ENCODE data around the gene FAM174C.
"Not testable (repeated sequence)": the region's sequence is repeated elsewhere in the genome, so short reads cannot be mapped to it uniquely, and the experiment has no call there.

Gene FAM174C

GRCh38 chr19:1237754-1238368, 37.5 kb upstream of the FAM174C start, which contains the start of gene CBARP:
TSS of gene CBARP (minus strand) at chr19:1238005. CDS start at chr19:1236100, 1,905 bp downstream.
- no peak for DNase-seq

GRCh38 chr19:1238369-1239303, 36.7 kb upstream of the FAM174C start:
- no peak for DNase-seq

DNA sequence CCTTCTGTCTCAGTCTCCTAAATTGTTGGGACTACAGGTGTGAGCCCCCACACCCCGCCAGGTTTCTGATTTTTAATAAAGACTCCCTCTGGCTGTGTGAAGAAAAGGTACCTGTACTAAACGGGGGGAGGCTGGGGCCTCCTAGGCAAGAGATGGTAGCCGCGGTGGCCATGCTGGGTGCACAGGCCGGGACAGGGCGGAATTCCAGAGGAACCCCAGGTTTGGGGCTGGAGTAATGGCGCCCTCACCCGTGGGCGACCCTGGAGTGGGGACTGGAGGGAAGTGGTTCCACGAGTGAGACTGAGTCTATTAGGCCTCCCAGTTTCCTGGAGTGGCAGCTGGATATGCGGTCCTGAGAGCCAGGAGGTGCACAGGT, 35.9 kb upstream of the FAM174C start:
- no peak for DNase-seq

DNA sequence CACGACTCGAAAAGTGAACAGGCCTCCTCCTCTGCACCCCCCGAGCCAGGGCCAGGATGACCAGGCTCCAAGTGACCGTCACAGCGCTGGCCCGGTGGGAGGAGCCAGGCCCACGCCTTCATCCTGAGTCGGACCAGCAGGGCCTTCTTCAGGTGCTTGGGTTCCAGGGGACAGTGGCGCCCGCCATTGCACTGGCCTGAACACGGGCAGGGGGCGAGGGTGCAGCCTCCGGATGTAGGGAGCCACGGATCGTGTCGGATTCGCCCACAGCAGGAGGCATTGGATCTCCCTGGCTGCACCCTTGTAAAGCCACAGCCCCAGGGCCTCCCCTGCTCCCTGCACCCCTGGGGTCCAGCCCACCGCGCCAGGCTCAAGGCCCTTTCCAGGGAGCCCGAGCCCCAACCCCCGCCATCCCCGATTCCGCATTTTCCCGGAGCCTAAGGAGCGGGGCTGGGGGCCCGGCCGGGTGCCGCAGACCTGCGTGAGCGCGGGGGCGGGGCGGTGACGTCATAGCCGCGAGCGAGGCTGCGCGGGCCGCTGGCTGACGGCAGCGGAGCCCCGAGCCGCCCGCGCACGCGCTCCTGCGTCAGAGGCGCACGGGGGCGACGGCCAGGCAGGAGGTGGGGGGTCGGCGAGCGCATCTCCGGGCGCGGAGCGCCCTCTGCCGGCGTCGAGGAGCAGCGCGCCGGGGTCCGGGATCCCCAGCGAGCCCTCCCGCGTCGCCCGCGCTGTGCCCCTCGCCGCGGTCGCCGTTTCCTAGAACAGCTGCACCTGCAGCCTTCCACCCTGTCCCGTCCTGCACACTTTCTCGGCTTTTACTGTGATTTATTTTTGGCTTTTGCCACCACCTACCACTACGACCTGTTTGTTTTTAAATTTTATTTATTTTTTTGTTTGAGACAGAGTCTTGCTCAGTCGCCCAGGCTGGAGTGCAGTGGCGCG, 35.3 kb upstream of the FAM174C start:
- peak; percentile 61 for DNase-seq

GRCh38 chr19:1240925-1241324, 34.4 kb upstream of the FAM174C start:
- no peak for DNase-seq

- DNase-seq = peak; percentile 55
Observed at GRCh38 chr19:1241417-1242095, 33.8 kb upstream of the FAM174C start, which contains the start of gene ATP5F1D. TSS of gene ATP5F1D (plus strand) at chr19:1241751. CDS start at chr19:1241851, 100 bp downstream.

- DNase-seq = no peak
Observed at GRCh38 chr19:1243768-1244692, 31.3 kb upstream of the FAM174C start.

- no peak for DNase-seq
Observed at GRCh38 chr19:1244693-1245451, 30.5 kb upstream of the FAM174C start.

GRCh38 chr19:1245494-1246264, 29.7 kb upstream of the FAM174C start:
- no peak for DNase-seq

DNA sequence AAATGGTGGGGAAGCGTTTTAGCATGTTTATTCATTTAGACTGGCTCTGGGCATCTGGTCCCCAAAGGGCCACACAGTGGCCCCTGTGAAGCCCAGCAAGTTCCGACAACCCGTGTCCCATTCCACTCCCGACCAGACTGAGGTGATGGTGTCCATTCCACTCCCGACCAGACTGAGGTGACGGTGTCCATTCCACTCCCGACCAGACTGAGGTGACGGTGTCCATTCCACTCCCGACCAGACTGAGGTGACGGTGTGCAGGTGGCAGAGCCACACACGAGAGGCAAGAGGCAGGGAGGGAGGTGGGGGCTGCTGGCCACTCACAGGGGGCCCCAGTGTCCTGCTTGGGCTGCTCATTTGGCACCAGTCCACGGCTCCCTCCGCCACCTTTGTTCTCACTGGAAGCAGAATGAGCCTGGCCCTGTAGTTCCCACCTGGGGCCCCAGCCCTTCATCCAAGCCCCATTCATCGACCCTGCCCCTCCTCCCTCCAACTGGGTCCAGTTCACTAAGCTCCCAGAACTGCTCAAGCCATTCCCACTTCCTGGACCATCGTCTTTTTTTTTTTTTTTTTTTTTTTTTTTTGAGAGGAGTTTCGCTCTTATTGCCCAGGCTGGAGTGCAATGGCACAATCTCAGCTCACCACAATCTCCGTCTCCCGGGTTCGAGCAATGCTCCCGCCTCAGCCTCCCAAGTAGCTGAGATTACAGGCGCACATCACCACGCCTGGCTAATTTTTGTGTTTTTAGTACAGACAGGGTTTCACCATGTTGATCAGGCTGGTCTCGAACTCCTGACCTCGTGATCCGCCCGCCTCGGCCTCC, 28.9 kb upstream of the FAM174C start:
- DNase-seq = not testable (repeated sequence)

DNA sequence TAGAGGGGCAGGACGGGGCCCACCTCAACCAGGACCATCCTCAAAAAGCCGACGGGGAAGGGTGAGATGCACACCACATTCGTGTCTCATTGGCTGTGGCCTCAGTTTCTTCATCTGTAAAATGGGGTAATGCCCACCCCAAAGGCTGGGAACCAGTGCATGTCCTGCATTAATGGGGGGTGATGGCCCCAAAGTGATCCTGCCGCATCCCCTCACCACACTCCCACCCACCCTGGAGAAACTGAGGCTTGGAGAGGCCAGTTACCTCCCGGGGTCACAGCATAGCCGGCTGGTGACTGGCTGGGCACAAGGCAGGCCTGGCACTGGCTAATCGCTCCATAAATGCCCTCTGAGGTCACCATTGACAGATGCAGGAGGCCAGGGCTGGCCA, 27.6 kb upstream of the FAM174C start:
- no peak for DNase-seq

DNA sequence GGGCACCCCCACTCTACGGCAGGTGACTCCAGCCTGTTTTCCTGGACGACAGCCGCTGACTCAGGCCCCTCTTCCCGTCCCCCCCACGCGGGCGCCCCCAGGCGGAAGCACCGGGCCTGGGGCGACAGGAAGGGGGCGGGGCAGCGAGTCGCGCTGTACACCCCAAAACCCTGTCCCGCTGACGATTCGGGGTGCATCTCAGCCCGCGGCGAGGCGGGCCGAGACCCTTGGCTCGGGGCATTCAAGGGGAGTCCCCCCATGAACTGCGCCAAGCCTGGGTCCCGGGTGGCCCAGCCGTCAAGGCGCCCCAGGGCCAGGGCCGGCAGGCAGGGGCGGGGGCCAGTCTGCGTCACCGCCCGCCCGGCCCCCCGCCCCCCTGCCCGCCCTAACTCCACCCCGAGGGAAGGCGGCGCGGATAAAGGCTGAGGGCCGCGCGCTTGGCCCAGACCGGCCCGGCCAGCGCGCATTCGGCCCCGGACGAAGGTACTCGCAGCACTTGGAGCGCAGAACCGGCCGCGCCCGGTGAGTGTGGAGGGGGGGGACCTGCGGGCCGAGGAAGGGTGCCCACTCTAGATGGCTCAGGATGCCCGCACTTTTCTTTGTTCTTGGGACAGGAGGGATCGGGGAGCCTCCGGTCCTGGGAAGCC, 27.1 kb upstream of the FAM174C start, which contains the start of gene MIDN:
MIDN (plus strand) TSS at position 445 of the 647 bp plus-strand sequence. CDS start 1,714 bp downstream, outside the sequence.
- DNase-seq = peak; percentile 59

DNA sequence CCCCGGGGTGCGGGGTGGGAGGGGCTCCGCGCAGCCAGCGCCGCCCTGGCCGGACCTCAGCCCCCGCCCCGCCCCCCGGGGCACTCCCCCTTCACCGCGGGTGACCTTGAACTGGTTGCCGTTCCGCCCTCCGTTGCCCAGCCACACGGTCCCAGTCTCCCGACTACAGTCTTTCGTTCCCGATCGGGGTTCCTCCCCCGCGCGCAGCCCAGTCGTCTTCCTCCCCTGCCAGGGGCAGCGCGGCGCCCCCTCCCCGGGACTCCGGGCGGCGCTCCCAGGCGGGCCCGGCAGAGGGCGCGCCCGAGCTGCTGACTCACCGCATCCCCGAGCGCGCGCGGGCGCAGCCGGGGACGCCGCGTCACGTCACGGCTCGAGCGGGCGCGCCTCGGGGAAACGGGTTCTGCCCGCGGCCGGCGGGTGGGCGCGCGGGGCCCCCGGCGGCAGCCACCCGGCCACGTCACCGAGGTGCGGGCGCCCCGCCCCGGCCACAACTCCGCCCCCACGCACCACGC, 26.5 kb upstream of the FAM174C start:
- DNase-seq = peak; percentile 59

GRCh38 chr19:1249298-1249989, 25.9 kb upstream of the FAM174C start:
- DNase-seq = peak; percentile 86

GRCh38 chr19:1249990-1250436, 25.3 kb upstream of the FAM174C start:
- DNase-seq = no peak

DNA sequence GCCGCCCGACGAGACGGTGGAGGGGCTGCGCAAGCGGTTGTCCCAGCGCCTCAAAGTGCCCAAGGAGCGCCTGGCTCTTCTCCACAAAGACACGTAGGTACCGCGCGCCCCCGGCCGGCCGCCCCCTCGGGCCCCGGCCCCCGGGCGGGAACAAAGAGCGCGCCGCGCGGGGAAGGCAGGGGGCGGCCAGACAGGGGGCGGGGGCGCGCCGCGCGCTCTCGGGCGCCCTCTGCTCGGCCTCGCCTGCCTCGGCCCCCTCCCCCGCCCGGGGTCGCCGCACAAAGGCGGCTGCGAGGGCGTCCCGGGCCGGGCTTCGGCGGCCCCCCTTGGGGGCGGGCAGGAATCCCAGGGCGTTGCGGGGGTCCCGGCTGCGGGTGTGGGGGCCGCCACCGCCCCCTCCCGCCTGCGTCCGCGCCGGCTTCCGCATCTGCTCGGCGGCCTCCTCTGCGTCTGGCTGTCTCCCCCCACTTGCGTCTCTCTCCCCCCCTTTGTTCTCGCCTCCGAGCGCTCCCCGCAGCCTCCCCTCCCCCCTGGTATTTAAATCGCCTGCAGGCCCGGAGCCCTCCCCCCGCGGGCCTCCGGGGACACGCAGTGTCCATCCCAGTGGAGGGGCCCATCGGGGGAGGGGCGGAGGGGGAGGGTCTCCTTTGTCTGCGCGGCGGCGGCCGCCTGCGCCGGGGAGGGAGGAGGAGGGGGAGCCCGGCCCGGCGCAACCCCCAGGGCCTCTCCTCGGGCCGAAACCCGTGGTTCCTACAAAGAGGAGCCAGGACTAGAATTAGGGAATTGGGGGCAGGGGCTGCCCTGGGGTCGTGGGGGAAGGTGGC, 24.7 kb upstream of the FAM174C start:
- DNase-seq = no peak
